Adipose tissue (tissue), 3 donors: ENCODE data around the gene FN3K. TPM values are rescaled to one million over a fixed set of nuclear protein-coding genes. Genes with fewer than 3 reads are reported as not detected.
"Not testable (repeated sequence)": the region's sequence is repeated elsewhere in the genome, so short reads cannot be mapped to it uniquely, and the experiment has no call there.

Experiments
- H3K27ac ChIP-seq: one replicate; pipeline ENCODE4 v1.5.1; 2013; ENCODE audit warnings: low read depth, low read length
- WGBS, 3 donors: extraction: QIAGEN DNeasy Blood & Tissue Kit; methylation state at CpG; one replicate each; pipeline ENCODE4 v1.1.7; 2013; 5-methylcytosine and 5-hydroxymethylcytosine counted together
- polyA plus RNA-seq, 3 donors: library from polyadenylated mRNA; stranded (reverse); fragments of 200-250 nt; gene quantifications; one replicate each; pipeline ENCODE4 v1.2.3, GENCODE V29; 2013
- donor health status: healthy with polysubstance abuse.
- donor health status: Bipolar disorder and iron deficiency.
- donor health status: healthy.

The FN3K gene
- polyA plus RNA-seq, 3 donors, result 12.3 to 17.8 (median 14.1) TPM

- H3K27ac ChIP-seq, result no peak overlapping the region
- WGBS, 3 donors, result 83 to 87% (median 84%) methylated on average over 19 of the region's 19 CpGs
These were observed 19.1 kb downstream of the FN3K start for GRCh38 chr17:82754297-82755208.

DNA sequence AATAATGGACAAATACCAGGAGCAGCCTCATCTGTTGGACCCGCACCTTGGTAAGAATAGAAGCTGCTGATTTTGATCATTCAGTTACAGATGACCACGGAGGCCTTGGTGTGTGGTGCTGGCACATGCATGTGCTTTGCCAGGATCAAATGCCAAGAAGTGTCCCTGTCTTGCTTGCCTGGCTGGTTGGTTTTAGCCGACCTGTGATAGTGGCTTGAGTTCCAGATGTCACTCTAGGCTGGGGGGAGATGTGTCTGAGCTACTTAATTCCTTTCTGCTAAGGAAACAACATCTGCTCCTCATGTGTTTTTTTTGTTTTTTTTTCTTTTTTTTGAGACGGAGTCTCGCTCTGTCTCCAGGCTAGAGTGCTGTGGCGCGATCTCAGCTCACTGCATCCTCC is 20.8 kb downstream of the FN3K start:
- WGBS, 3 donors, result 90 to 96% (median 92%) methylated on average over 7 of the region's 7 CpGs
- no peak overlapping the region for H3K27ac ChIP-seq

GRCh38 chr17:82765371-82765770 is 30.0 kb downstream of the FN3K start:
- WGBS, 3 donors, result 78 to 84% (median 78%) methylated on average over 13 of the region's 13 CpGs

DNA sequence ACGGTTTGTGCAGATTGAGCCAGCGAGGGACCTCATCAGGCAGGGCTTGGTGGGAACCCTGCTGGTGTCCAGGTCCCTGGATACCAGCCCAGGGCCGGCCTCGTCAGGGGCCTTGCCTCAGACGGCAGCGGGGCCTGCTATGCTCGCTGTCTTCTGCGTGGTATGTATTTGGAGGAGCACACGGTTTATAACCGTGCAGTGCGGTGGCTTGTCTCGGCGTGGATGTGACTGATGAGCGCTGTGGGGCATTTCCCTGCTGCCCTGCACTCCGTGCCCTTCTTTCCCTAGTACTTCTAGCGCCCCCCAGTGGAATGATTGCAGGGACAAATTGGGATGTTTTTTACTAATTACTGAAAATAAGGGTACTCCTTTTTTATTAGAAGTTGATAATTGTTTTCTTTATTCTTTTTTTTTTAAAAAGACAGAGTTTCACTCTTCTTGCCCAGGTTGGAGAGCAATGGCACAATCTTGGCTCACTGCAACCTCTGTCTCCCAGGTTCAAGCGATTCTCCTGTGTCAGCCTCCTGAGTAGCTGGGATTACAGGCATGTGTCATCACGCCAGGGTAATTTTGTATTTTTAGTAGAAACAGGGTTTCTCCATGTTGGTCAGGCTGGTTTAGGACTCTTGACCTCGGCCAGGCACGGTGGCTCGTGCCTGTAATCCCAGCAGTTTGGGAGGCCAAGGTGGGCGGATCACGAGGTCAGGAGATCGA is 31.8 kb downstream of the FN3K start:
- H3K27ac ChIP-seq, result no peak overlapping the region
- 72 to 82% (median 80%) methylated on average over 24 of the region's 24 CpGs for WGBS, 3 donors

More at GRCh38 chr17:82765371-82765770, 30.0 kb downstream of the FN3K start:
- no peak overlapping the region for H3K27ac ChIP-seq

DNA sequence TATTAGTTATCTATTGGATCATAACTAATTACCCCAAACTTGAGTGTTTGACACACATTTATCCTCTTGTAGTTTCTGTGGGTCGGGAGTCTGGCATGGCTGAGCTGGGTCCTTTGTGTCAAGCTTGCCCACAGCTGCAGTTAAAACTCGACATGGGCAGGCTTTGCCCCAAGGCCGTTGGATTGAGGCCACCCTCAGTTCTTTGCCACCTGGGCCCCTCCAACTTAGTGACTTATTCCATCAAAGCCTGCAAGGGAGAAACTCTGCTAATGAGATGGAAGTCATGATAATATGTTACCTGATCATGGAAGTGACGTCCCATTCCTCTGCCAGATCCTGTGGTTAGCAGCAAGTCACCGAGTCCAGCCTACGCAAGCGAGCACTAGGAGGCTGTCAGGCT is 33.6 kb downstream of the FN3K start:
- no peak overlapping the region for H3K27ac ChIP-seq

GRCh38 chr17:82772026-82772425 is 36.6 kb downstream of the FN3K start:
- WGBS, 3 donors, result 73 to 94% (median 85%) methylated on average over 3 of the region's 3 CpGs
- no peak overlapping the region for H3K27ac ChIP-seq

More for the DNA sequence above, 33.6 kb downstream of the FN3K start:
- 94 to 99% (median 96%) methylated on average over 7 of the region's 7 CpGs for WGBS, 3 donors

DNA sequence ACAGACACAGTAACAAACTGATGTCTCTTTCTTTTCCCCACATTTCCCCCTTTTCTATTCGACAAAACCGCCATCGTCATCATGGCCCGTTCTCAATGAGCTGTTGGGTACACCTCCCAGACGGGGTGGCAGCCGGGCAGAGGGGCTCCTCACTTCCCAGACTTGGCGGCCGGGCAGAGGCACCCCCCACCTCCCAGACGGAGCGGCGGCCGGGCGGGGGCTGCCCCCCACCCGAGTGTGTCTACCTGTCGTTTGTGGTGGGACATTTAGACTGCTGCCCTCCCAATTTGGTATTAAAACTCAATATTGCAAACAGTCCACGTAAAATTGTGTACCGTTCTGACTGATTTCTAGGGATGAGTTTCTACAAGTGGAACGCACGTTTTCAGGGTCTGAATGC is 39.0 kb downstream of the FN3K start:
- 77 to 85% (median 85%) methylated on average over 19 of the region's 19 CpGs for WGBS, 3 donors

DNA sequence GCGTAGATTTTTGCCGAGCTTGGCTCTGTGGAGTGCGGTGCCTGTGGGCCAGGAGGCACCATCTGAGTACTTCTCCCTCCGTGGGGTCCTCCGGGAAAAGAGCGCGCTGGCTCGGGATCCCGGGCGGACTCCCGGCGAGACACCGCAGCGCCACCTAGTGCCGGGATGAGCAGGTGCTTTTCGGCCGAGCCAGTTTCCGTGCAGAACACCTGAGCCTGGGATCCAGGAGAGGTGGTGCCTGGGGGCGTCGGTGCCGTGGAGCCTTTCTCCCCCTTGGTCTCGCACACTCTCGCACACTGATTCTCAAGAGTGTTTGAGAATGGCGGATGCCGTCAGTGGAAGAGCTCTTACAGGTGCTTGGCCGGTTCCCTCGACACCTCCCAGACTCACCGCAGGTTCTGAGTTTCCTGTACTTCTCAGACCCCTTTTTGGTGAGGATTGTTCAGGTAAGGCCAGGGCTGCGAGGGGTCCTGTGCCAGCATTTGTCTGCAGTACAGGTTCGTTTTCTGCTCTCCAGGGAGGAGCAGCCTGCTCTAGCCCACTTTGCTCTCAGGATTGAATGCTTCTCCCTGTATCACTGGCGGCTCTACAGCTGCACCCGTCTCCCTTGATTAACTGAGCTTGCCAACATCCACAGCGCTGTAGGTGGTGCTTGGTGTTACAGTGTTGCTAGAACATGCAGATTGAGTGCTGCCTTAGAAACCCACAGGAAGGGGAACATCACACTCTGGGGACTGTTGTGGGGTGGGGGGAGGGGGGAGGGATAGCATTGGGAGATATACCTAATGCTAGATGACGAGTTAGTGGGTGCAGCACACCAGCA is 39.8 kb downstream of the FN3K start:
- 33 to 40% (median 36%) methylated on average over 33 of the region's 34 CpGs for WGBS, 3 donors
- H3K27ac ChIP-seq, result no peak overlapping the region

More for the DNA sequence above, 39.0 kb downstream of the FN3K start:
- not testable (repeated sequence) for H3K27ac ChIP-seq

- no peak overlapping the region for H3K27ac ChIP-seq
- 84 to 92% (median 88%) methylated on average over 13 of the region's 13 CpGs for WGBS, 3 donors
These were observed 41.0 kb downstream of the FN3K start for GRCh38 chr17:82776454-82776853.

DNA sequence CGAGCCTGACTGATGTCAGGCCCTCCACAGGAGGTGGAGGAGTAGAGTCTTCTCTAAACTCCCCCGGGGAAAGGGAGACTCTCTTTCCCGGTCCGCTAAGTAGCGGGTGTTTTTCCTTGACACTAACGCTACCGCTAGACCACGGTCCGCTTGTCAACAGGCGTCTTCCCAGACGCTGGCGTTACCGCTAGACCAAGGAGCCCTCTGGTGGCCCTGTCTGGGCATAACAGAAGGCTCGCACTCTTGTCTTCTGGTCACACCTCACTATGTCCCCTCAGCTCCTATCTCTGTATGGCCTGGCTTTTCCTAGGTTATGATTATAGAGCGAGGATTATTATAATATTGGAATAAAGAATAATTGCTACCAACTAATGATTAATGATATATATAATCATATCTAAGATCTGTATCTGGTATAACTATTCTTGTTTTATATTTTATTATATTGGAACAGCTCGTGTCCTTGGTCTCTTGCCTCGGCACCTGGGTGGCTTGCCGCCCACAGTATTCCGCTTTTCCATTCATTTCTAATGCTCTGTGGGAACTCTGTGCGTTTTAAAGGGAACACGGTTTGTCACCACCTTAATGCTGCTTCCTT is 42.5 kb downstream of the FN3K start:
- not testable (repeated sequence) for H3K27ac ChIP-seq
- WGBS, 3 donors, result 57 to 76% (median 66%) methylated on average over 18 to 21 of the region's 21 CpGs

GRCh38 chr17:82779541-82779940 is 44.1 kb downstream of the FN3K start:
- WGBS, 3 donors, result 92 to 93% (median 93%) methylated on average over 23 of the region's 23 CpGs
- no peak overlapping the region for H3K27ac ChIP-seq

GRCh38 chr17:82780195-82780594 is 44.8 kb downstream of the FN3K start:
- WGBS, 3 donors, result 65 to 83% (median 81%) methylated on average over 12 of the region's 12 CpGs
- H3K27ac ChIP-seq, result no peak overlapping the region

DNA sequence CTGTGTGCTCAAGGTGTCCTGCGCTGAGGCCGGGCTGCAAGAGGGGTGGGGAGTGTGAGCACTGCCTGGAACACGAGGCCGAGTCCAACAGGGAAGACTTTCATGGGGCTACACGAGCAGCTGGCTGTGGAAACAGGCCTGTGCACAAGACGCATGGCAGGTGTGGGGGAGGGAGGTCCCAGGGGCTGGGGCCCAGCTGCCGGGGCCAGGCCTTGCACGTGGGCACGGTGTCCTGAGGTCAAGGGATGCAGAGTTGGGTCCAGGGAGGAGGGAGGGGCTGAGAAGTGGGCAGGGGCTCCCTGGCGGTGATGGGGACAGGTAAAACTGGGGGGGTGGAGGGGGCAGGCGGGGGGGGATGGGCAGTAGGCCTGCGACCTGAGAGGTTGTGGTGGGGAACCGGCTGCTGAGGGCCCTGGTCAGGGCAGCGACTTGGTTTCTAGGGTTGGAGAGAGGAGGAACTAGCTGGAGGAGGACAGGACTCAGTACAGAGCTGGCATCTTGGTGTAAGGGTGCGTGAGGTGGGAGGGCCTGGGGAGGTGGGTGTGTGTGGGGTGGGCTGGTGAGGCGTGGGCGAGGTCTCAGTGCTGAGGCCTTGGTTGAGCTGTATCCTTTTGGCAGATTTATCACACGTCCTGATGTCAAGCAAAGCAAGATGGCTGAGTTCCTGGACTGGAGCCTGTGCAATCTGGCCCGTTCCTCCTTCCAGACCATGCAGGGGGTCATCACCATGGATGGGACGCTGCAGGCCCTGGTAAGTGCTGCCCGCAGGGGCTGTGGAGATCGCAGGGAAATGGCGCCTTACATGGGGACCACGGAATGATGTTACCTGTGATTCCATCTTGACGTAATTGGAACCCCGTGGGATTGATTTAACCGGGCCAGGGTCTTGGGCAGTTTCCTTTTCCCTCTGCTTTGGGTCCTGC is 45.8 kb downstream of the FN3K start:
- WGBS, 3 donors, result 76 to 81% (median 81%) methylated on average over 27 of the region's 27 CpGs
- no peak overlapping the region for H3K27ac ChIP-seq

DNA sequence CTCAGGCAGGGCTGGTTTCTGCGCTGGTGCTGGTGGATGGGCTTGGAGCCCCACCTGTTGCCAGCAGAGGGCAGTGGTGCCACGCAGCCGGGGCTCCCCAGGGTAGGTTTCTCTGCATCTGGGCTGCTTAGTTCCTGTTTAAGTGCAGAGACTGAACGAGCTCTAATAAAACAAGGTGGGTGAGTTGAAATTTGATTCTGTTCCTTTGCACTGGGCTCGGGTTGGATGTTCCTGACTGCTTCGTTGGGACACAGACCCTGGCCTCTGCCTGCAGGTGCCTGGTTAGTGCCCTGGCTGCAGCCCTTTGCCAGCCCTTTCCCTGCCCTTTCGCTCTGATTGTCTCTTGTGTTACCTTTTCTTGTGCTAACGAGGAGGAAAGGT is 46.5 kb downstream of the FN3K start:
- no peak overlapping the region for H3K27ac ChIP-seq
- 19 to 23% (median 19%) methylated on average over 8 of the region's 8 CpGs for WGBS, 3 donors

- WGBS, 3 donors, result 52 to 83% (median 62%) methylated on average over 42 of the region's 42 CpGs
- H3K27ac ChIP-seq, result no peak overlapping the region
These were observed 47.3 kb downstream of the FN3K start for GRCh38 chr17:82782657-82783207.

- H3K27ac ChIP-seq, result no peak overlapping the region
- WGBS, 3 donors, result 91 to 93% (median 93%) methylated on average over 18 of the region's 18 CpGs
These were observed 48.1 kb downstream of the FN3K start for GRCh38 chr17:82783498-82783897.

- 95 to 99% (median 96%) methylated on average over 8 to 16 of the region's 16 CpGs for WGBS, 3 donors
These were observed 50.2 kb downstream of the FN3K start for GRCh38 chr17:82785581-82785980.

More at GRCh38 chr17:82785581-82785980, 50.2 kb downstream of the FN3K start:
- not testable (repeated sequence) for H3K27ac ChIP-seq
